Measurements from ENCODE around the gene ADIG. TPM values are rescaled to one million over a fixed set of nuclear protein-coding genes. Genes with fewer than 3 reads are reported as not detected.

Gene ADIG
- total RNA-seq, 1 experiment from 2014 or later, result not detected

GRCh38 chr20:38588303-38588702, 7.3 kb downstream of the ADIG start:
- no TSS peak for BruUV-seq (replicated peaks)
- CTCF ChIA-PET, result no interaction called here
- intact Hi-C loops (cut with micrococcal nuclease; ENCODE audit: unreplicated experiment), result no loop called here
- no peak for DNase-seq
- no peaks in the 10 kb centered on the region for H3K4me1 Mint-ChIP-seq (ENCODE audit: low read depth, unreplicated experiment)
- no peak overlapping the region for H3K4me3 Mint-ChIP-seq (ENCODE audit: low read depth, unreplicated experiment)
- no peak overlapping the region for H3K27ac Mint-ChIP-seq (ENCODE audit: unreplicated experiment)
- TF ChIP-seq CTCF (IDR thresholded peaks at IDR 0.05; ENCODE audit: unreplicated experiment), result no peak
- no peaks in the 10 kb centered on the region for H3K36me3 Mint-ChIP-seq (ENCODE audit: insufficient read depth, unreplicated experiment)
- no peaks in the 10 kb centered on the region for H3K9me3 Mint-ChIP-seq (ENCODE audit: low read depth, unreplicated experiment)
- H3K27me3 Mint-ChIP-seq (ENCODE audit: unreplicated experiment), result no peaks in the 10 kb centered on the region

- BruUV-seq (replicated peaks), result no TSS peak
- Mint-ChIP-seq H3K36me3 (ENCODE audit: insufficient read depth, unreplicated experiment) (no peaks in the 10 kb centered on the region), H3K4me3 (ENCODE audit: low read depth, unreplicated experiment) (no peak overlapping the region), H3K9me3 (ENCODE audit: low read depth, unreplicated experiment) (no peaks in the 10 kb centered on the region), H3K27ac (ENCODE audit: unreplicated experiment) (no peak overlapping the region), H3K27me3 (ENCODE audit: unreplicated experiment) (no peaks in the 10 kb centered on the region), H3K4me1 (ENCODE audit: low read depth, unreplicated experiment) (no peaks in the 10 kb centered on the region)
- DNase-seq, result no peak
- no peak for TF ChIP-seq CTCF (IDR thresholded peaks at IDR 0.05; ENCODE audit: unreplicated experiment)
- CTCF ChIA-PET, result no interaction called here
- intact Hi-C loops (cut with micrococcal nuclease; ENCODE audit: unreplicated experiment), result no loop called here
Measured at GRCh38 chr20:38589351-38589750, 8.4 kb downstream of the ADIG start.

GRCh38 chr20:38589967-38590675, 9.1 kb downstream of the ADIG start:
- H3K36me3 Mint-ChIP-seq (ENCODE audit: insufficient read depth, unreplicated experiment), result no peaks in the 10 kb centered on the region
- H3K27ac Mint-ChIP-seq (ENCODE audit: unreplicated experiment), result no peak overlapping the region
- no peak overlapping the region for H3K4me3 Mint-ChIP-seq (ENCODE audit: low read depth, unreplicated experiment)
- no peak for TF ChIP-seq CTCF (IDR thresholded peaks at IDR 0.05; ENCODE audit: unreplicated experiment)
- CTCF ChIA-PET, result no interaction called here
- H3K9me3 Mint-ChIP-seq (ENCODE audit: low read depth, unreplicated experiment), result no peaks in the 10 kb centered on the region
- H3K4me1 Mint-ChIP-seq (ENCODE audit: low read depth, unreplicated experiment), result no peaks in the 10 kb centered on the region
- no peak for DNase-seq
- intact Hi-C loops (cut with micrococcal nuclease; ENCODE audit: unreplicated experiment), result no loop called here
- BruUV-seq (replicated peaks), result no TSS peak
- H3K27me3 Mint-ChIP-seq (ENCODE audit: unreplicated experiment), result no peaks in the 10 kb centered on the region

- CTCF ChIA-PET, result no interaction called here
- no peak for TF ChIP-seq CTCF (IDR thresholded peaks at IDR 0.05; ENCODE audit: unreplicated experiment)
Measured at GRCh38 chr20:38590676-38591473, 9.9 kb downstream of the ADIG start.

More at GRCh38 chr20:38590676-38591473, 9.9 kb downstream of the ADIG start:
- H3K9me3 Mint-ChIP-seq (ENCODE audit: low read depth, unreplicated experiment), result no peaks in the 10 kb centered on the region
- intact Hi-C loops (cut with micrococcal nuclease; ENCODE audit: unreplicated experiment), result no loop called here
- no peaks in the 10 kb centered on the region for H3K4me1 Mint-ChIP-seq (ENCODE audit: low read depth, unreplicated experiment)
- no peak overlapping the region for H3K27ac Mint-ChIP-seq (ENCODE audit: unreplicated experiment)
- H3K4me3 Mint-ChIP-seq (ENCODE audit: low read depth, unreplicated experiment), result no peak overlapping the region
- DNase-seq, result no peak
- no peaks in the 10 kb centered on the region for H3K27me3 Mint-ChIP-seq (ENCODE audit: unreplicated experiment)
- H3K36me3 Mint-ChIP-seq (ENCODE audit: insufficient read depth, unreplicated experiment), result no peaks in the 10 kb centered on the region
- no TSS peak for BruUV-seq (replicated peaks)

All from Calu3 (cell line).